VCaP (cell line): ENCODE results near the gene WIPF3.
"Not testable (repeated sequence)": the region's sequence is repeated elsewhere in the genome, so short reads cannot be mapped to it uniquely, and the experiment has no call there.

Experiments used
- H3K27ac ChIP-seq: fragments of 450-650 bp; 2 replicates; pipeline ENCODE4 v1.5.1; 2017
- CTCF ChIP-seq: fragments of 450-650 bp; conservative IDR thresholded peaks from 2 replicates; pipeline ENCODE4 v1.5.1; 2017; ENCODE audit warnings: mild to moderate bottlenecking, moderate library complexity

Gene WIPF3

GRCh38 chr7:29955799-29956486, 149.6 kb downstream of the WIPF3 start:
- H3K27ac ChIP-seq = no peak overlapping the region
- no peak for TF ChIP-seq CTCF

GRCh38 chr7:29956487-29956836, 150.2 kb downstream of the WIPF3 start:
- no peak overlapping the region for H3K27ac ChIP-seq
- no peak for TF ChIP-seq CTCF

- TF ChIP-seq CTCF = no peak
- no peak overlapping the region for H3K27ac ChIP-seq
These were observed 151.4 kb downstream of the WIPF3 start for GRCh38 chr7:29957521-29958310.

- no peak for TF ChIP-seq CTCF
- no peak overlapping the region for H3K27ac ChIP-seq
These were observed 152.5 kb downstream of the WIPF3 start for GRCh38 chr7:29958667-29959358.

GRCh38 chr7:29961611-29962010, 155.3 kb downstream of the WIPF3 start:
- H3K27ac ChIP-seq = not testable (repeated sequence)

GRCh38 chr7:29962035-29962434, 155.7 kb downstream of the WIPF3 start:
- TF ChIP-seq CTCF = no peak
- no peak overlapping the region for H3K27ac ChIP-seq

- H3K27ac ChIP-seq = no peak overlapping the region
- no peak for TF ChIP-seq CTCF
These were observed 158.7 kb downstream of the WIPF3 start for GRCh38 chr7:29965030-29965429.
